ENCODE measurements around the gene GSTT2B. TPM values are rescaled to one million over a fixed set of nuclear protein-coding genes. Genes with fewer than 3 reads are reported as not detected.
"Not testable (repeated sequence)": the region's sequence is repeated elsewhere in the genome, so short reads cannot be mapped to it uniquely, and the experiment has no call there.

Gene GSTT2B
- total RNA-seq, 2 donors from 2014 or later: 3.9 to 16.2 TPM

GRCh38 chr22:24003887-24004286 lies 42.9 kb upstream of the GSTT2B start:
- H3K4me1 ChIP-seq (replicated peaks): no peaks in the 10 kb centered on the region
- no peak for DNase-seq (ENCODE audit: low spot score)
- intact Hi-C loops (cut with DNase I): no loop called here
- H3K4me3 ChIP-seq: no peak overlapping the region
- H3K9me3 ChIP-seq: no peaks in the 10 kb centered on the region
- TF ChIP-seq POLR2A (IDR thresholded peaks at IDR 0.05) (no peak), CTCF (IDR thresholded peaks at IDR 0.05) (no peak), POLR2AphosphoS5 (IDR thresholded peaks at IDR 0.05) (no peak)
- 86% methylated on average over 9 of the region's 9 CpGs for WGBS
- H3K27me3 ChIP-seq (replicated peaks; ENCODE audit: insufficient read depth): no peaks in the 10 kb centered on the region
- H3K36me3 ChIP-seq: no peaks in the 10 kb centered on the region
- no peak overlapping the region for H3K27ac ChIP-seq

GRCh38 chr22:24002851-24003250 lies 41.9 kb upstream of the GSTT2B start:
- TF ChIP-seq POLR2A (IDR thresholded peaks at IDR 0.05) (no peak), POLR2AphosphoS5 (IDR thresholded peaks at IDR 0.05) (no peak), CTCF (IDR thresholded peaks at IDR 0.05) (no peak)
- no peak overlapping the region for H3K4me3 ChIP-seq
- H3K36me3 ChIP-seq: no peaks in the 10 kb centered on the region
- no peak for DNase-seq (ENCODE audit: low spot score)
- no peak overlapping the region for H3K27ac ChIP-seq
- H3K27me3 ChIP-seq (replicated peaks; ENCODE audit: insufficient read depth): no peaks in the 10 kb centered on the region
- intact Hi-C loops (cut with DNase I): no loop called here
- WGBS: 80% methylated on average over 5 of the region's 5 CpGs
- no peaks in the 10 kb centered on the region for H3K9me3 ChIP-seq
- no peaks in the 10 kb centered on the region for H3K4me1 ChIP-seq (replicated peaks)

- Histone ChIP-seq H3K27ac (no peak overlapping the region), H3K36me3 (no peaks in the 10 kb centered on the region), H3K4me1 (replicated peaks) (no peaks in the 10 kb centered on the region), H3K27me3 (replicated peaks; ENCODE audit: insufficient read depth) (no peaks in the 10 kb centered on the region), H3K4me3 (no peak overlapping the region), H3K9me3 (no peaks in the 10 kb centered on the region)
- intact Hi-C loops (cut with DNase I): no loop called here
- DNase-seq (ENCODE audit: low spot score): no peak
- TF ChIP-seq POLR2AphosphoS5 (IDR thresholded peaks at IDR 0.05) (no peak), CTCF (IDR thresholded peaks at IDR 0.05) (no peak), POLR2A (IDR thresholded peaks at IDR 0.05) (no peak)
- whole genome bisulfite sequencing: 88% methylated on average over 10 of the region's 10 CpGs
These were observed 41.3 kb upstream of the GSTT2B start for GRCh38 chr22:24002272-24002671.

- Histone ChIP-seq H3K27me3 (replicated peaks; ENCODE audit: insufficient read depth) (no peaks in the 10 kb centered on the region), H3K36me3 (no peaks in the 10 kb centered on the region), H3K4me3 (no peak overlapping the region), H3K27ac (no peak overlapping the region), H3K4me1 (replicated peaks) (no peaks in the 10 kb centered on the region), H3K9me3 (no peaks in the 10 kb centered on the region)
- WGBS: 88% methylated on average over 9 of the region's 9 CpGs
- TF ChIP-seq CTCF (IDR thresholded peaks at IDR 0.05) (no peak), POLR2AphosphoS5 (IDR thresholded peaks at IDR 0.05) (no peak), POLR2A (IDR thresholded peaks at IDR 0.05) (no peak)
- no peak for DNase-seq (ENCODE audit: low spot score)
- intact Hi-C loops (cut with DNase I): no loop called here
These were observed 40.3 kb upstream of the GSTT2B start for GRCh38 chr22:24001314-24001713.

- H3K27ac ChIP-seq; intact Hi-C loops (cut with DNase I); DNase-seq (ENCODE audit: low spot score); H3K4me3 ChIP-seq; H3K36me3 ChIP-seq; H3K4me1 ChIP-seq (replicated peaks); H3K27me3 ChIP-seq (replicated peaks; ENCODE audit: insufficient read depth); H3K9me3 ChIP-seq: not testable (repeated sequence)
- WGBS: 79% methylated on average over 7 of the region's 7 CpGs
These were observed 38.8 kb upstream of the GSTT2B start for GRCh38 chr22:23999779-24000178.
